Endodermal cell (in vitro differentiated cells): ENCODE results near the gene SLC4A4. TPM values are rescaled to one million over a fixed set of nuclear protein-coding genes. Genes with fewer than 3 reads are reported as not detected.
A peak's percentile ranks its signal among the peaks of the same experiment; 100 is the strongest.

Experiments used
- DNase-seq: peaks from one replicate; pipeline ENCODE4 v3.0.0-alpha.2; 2017
- H3K27ac ChIP-seq: 2 replicates; pipeline ENCODE4 v1.5.1; 2013; ENCODE audit warnings: mild to moderate bottlenecking, low read depth, low read length, moderate library complexity
- H3K27me3 ChIP-seq: 2 replicates; pipeline ENCODE4 v1.6.1; 2013; ENCODE audit warnings: mild to moderate bottlenecking, low read length, moderate library complexity; ENCODE audit not compliant: insufficient read depth, control insufficient read depth, poor library complexity, severe bottlenecking
- H3K36me3 ChIP-seq: 2 replicates; pipeline ENCODE4 v1.7.0; 2013; ENCODE audit warnings: mild to moderate bottlenecking, low read length, moderate library complexity; ENCODE audit not compliant: control insufficient read depth, insufficient read depth
- H3K4me1 ChIP-seq: one replicate; pipeline ENCODE4 v1.7.0; 2013; ENCODE audit warnings: low read length; ENCODE audit not compliant: control insufficient read depth, insufficient read depth
- H3K4me3 ChIP-seq: 2 replicates; pipeline ENCODE4 v1.5.1; 2013; ENCODE audit warnings: mild to moderate bottlenecking, low read length, moderate library complexity
- H3K9ac ChIP-seq: 2 replicates; pipeline ENCODE4 v1.6.1; 2013; ENCODE audit warnings: mild to moderate bottlenecking, low read length, moderate library complexity; ENCODE audit not compliant: poor library complexity, severe bottlenecking; ENCODE audit errors: extremely low read depth
- H3K9me3 ChIP-seq: 2 replicates; pipeline ENCODE4 v1.6.1; 2013; ENCODE audit warnings: mild to moderate bottlenecking, low read length, moderate library complexity; ENCODE audit not compliant: control insufficient read depth
- H3K27ac Mint-ChIP-seq: 2 replicates; pipeline ENCODE4 v1.8.0; 2020; ENCODE audit warnings: mixed read lengths
- H3K27me3 Mint-ChIP-seq: 2 replicates; pipeline ENCODE4 v1.8.0; 2021; ENCODE audit warnings: mild to moderate bottlenecking, mixed read lengths; ENCODE audit not compliant: insufficient read depth
- H3K36me3 Mint-ChIP-seq: 2 replicates; pipeline ENCODE4 v1.8.0; 2020; ENCODE audit warnings: low read depth, mixed read lengths
- H3K4me1 Mint-ChIP-seq: 2 replicates; pipeline ENCODE4 v1.8.0; 2020; ENCODE audit warnings: mixed read lengths
- H3K4me3 Mint-ChIP-seq: 2 replicates; pipeline ENCODE4 v1.8.0; 2020; ENCODE audit warnings: mild to moderate bottlenecking, moderate library complexity, mixed read lengths
- H3K9me3 Mint-ChIP-seq: 2 replicates; pipeline ENCODE4 v1.8.0; 2020; ENCODE audit warnings: mild to moderate bottlenecking, mixed read lengths
- WGBS, 2 experiments: methylation state at CpG; one replicate each; pipeline versions ENCODE4 v1.1.5 to v1.1.7; 2013; ENCODE audit warnings: missing lambda C conversion rate in 2 of 2, mixed read lengths in 1 of 2; ENCODE audit not compliant: insufficient coverage in 1 of 2, insufficient read length in 1 of 2; 5-methylcytosine and 5-hydroxymethylcytosine counted together
- total RNA-seq, 2 donors: library from RNA; stranded (reverse); fragmentation: NEBNext Ultra II Directional in 1 of 2; extraction: Animal tissue kit (Norgen Biotek cat#: 25700) in 1 of 2; gene quantifications; 2 replicates in 1 of 2; 3 replicates in 1 of 2; pipeline ENCODE4 v1.2.1, GENCODE V29; 2021
- TF ChIP-seq, protein P1 (sequence below): fragments of 200-600 bp; sonication (generic); conservative IDR thresholded peaks from 2 replicates; pipeline ENCODE4 v1.5.0; 2021; ENCODE audit warnings: antibody characterized with exemption, mild to moderate bottlenecking

The SLC4A4 gene
- total RNA-seq, 2 donors from 2014 or later: 3.3 to 3.8 TPM

DNA sequence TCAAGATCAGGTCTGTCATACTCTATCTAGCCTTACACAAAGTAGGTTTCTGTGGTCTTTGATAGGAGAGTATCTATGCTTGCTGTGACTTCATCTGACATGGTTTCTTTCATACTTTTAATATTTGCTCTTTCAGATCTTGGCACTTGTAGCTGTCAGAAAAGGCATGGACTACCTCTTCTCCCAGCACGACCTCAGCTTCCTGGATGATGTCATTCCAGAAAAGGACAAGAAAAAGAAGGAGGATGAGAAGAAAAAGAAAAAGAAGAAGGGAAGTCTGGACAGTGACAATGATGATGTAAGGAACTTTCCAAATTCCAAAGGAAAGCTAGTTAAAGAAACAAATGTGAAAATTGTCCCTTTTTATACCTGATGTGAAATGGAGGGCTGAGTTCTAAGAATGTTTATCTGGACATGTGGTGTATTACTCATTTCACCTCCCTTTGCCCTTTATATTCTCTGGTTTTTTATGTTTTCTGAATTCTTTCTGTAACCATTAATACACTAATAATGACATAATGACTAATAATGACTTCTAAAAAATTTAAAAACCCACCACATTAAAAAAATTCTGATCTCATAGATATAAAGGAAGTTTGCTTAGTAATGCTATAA lies 221.2 kb downstream of the SLC4A4 start:
- H3K9me3 Mint-ChIP-seq: no peaks in the 10 kb centered on the region
- H3K9ac ChIP-seq: no peak overlapping the region
- no peaks in the 10 kb centered on the region for H3K27me3 Mint-ChIP-seq
- H3K36me3 ChIP-seq: no peaks in the 10 kb centered on the region
- no peak overlapping the region for H3K27ac ChIP-seq
- H3K4me3 ChIP-seq: no peak overlapping the region
- H3K4me3 Mint-ChIP-seq: no peak overlapping the region
- H3K4me1 Mint-ChIP-seq: peaks cover 9% of the 10 kb centered on the region
- DNase-seq: no peak
- WGBS, 2 experiments: 0% methylated on average over 1 of the region's 1 CpG; no CpG with 5 or more reads in 1 of the 2 experiments
- no peaks in the 10 kb centered on the region for H3K36me3 Mint-ChIP-seq
- no peaks in the 10 kb centered on the region for H3K27me3 ChIP-seq
- TF ChIP-seq, protein P1, sequence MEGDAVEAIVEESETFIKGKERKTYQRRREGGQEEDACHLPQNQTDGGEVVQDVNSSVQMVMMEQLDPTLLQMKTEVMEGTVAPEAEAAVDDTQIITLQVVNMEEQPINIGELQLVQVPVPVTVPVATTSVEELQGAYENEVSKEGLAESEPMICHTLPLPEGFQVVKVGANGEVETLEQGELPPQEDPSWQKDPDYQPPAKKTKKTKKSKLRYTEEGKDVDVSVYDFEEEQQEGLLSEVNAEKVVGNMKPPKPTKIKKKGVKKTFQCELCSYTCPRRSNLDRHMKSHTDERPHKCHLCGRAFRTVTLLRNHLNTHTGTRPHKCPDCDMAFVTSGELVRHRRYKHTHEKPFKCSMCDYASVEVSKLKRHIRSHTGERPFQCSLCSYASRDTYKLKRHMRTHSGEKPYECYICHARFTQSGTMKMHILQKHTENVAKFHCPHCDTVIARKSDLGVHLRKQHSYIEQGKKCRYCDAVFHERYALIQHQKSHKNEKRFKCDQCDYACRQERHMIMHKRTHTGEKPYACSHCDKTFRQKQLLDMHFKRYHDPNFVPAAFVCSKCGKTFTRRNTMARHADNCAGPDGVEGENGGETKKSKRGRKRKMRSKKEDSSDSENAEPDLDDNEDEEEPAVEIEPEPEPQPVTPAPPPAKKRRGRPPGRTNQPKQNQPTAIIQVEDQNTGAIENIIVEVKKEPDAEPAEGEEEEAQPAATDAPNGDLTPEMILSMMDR: no peak
- H3K27ac Mint-ChIP-seq: no peak overlapping the region
- H3K4me1 ChIP-seq: no peaks in the 10 kb centered on the region
- H3K9me3 ChIP-seq: no peaks in the 10 kb centered on the region

DNA sequence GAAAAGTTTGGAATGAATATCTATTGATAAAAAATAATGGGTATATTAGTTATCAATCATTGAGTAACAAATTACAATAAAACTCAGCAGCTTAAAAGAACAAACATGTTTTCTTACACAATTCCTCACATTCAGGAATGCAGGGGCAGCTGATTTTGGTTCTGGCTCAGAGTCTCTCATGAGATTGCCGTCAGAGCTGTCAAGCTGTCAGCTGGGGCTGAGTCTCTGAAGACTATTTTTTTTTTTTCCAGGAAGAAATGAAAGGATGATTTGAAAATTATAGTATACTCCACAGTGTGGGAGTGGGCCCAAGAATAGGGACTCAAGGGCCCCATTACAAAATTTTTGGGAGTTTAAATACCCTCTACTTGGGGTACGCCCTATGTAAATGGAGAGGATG lies 226.0 kb downstream of the SLC4A4 start:
- H3K27ac ChIP-seq: no peak overlapping the region
- WGBS, 2 experiments: 88 to 100% methylated on average over 1 to 2 of the region's 2 CpGs
- no peaks in the 10 kb centered on the region for H3K9me3 Mint-ChIP-seq

DNA sequence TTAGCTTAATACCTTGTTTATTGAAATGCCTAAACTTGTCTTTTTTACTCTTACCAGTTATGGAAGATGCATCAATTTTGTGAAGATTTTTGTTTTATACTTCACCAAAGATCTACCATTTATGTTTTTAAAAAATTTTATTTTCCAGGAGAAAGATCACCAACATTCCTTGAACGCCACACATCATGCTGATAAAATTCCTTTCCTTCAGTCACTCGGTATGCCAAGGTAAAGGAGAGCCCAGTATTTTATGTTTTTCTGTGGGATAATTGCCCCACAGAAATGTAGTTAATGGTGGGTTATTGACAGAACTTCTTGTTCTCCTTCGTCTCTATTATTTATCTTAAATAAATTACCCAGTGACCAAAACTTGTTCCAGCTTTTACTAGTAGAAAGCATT lies 228.0 kb downstream of the SLC4A4 start:
- Histone ChIP-seq H3K4me1 (peaks cover 27% of the 10 kb centered on the region), H3K4me3 (peak overlapping the region; percentile 31), H3K36me3 (no peaks in the 10 kb centered on the region), H3K9me3 (no peaks in the 10 kb centered on the region), H3K27ac (no peak overlapping the region), H3K9ac (peak overlapping the region; percentile 26), H3K27me3 (no peaks in the 10 kb centered on the region)
- WGBS, 2 experiments: 58% methylated on average over 3 of the region's 3 CpGs; no CpG with 5 or more reads in 1 of the 2 experiments
- Mint-ChIP-seq H3K27ac (peak overlapping the region; percentile 84), H3K36me3 (no peaks in the 10 kb centered on the region), H3K4me1 (peaks cover 43% of the 10 kb centered on the region), H3K27me3 (no peaks in the 10 kb centered on the region), H3K9me3 (no peaks in the 10 kb centered on the region), H3K4me3 (no peak overlapping the region)
- DNase-seq: no peak
- TF ChIP-seq, protein P1: no peak

More for the DNA sequence above, 226.0 kb downstream of the SLC4A4 start:
- no peaks in the 10 kb centered on the region for H3K27me3 Mint-ChIP-seq
- Histone ChIP-seq H3K4me3 (no peak overlapping the region), H3K36me3 (no peaks in the 10 kb centered on the region), H3K9ac (no peak overlapping the region), H3K9me3 (no peaks in the 10 kb centered on the region), H3K27me3 (no peaks in the 10 kb centered on the region), H3K4me1 (peaks cover 20% of the 10 kb centered on the region)
- TF ChIP-seq, protein P1: no peak
- peaks cover 32% of the 10 kb centered on the region for H3K4me1 Mint-ChIP-seq
- H3K27ac Mint-ChIP-seq: no peak overlapping the region
- H3K4me3 Mint-ChIP-seq: no peak overlapping the region
- DNase-seq: peak; percentile 42
- H3K36me3 Mint-ChIP-seq: no peaks in the 10 kb centered on the region
